ENCODE results near the gene FILIP1L.

DNA sequence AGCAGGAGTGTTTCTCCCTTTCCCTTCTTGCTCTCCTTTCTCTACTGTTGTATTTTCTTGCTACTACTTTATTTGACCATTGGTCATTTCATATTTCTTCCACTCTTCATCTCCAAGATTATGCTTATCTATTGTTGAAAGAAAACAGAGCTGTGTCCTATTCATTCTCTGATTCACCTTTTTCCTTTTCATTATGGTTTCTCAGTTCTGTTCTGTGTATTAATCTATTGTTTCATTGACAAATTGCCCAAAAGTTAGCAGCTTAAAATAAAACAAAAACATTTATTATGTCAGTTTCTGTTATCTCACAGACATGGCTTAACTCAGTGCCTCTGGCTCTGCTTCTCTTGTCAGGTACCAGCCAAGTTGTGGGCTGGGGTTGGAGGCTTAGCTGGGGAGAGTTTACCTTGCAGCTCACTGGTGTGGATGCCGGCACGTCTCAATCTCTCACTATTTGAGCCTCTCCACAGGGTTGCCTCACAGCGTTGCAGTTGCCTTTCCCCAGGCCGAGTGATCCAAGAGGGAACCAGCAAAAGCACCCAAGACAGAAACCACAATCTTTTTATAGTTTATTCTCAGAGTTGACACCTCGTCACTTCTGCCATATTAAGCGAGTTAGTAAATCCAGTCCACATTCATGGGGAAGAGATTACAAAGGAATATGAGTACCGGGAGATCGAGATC lies 36.9 kb upstream of the FILIP1L start:
- TF ChIP-seq POLR2AphosphoS5 (IDR thresholded peaks at IDR 0.05; ENCODE audit: low read depth, low read length) (no peak), FOXP2 (optimal IDR thresholded peaks at IDR 0.05; ENCODE audit: borderline replicate concordance, extremely low read depth, extremely low read length, insufficient read depth) (no peak), REST (IDR thresholded peaks at IDR 0.05; ENCODE audit: insufficient read depth in 1 of 2, low read depth in 2 of 2, low read length in 2 of 2) (no peak), SIN3A (IDR thresholded peaks at IDR 0.05; ENCODE audit: borderline replicate concordance, insufficient read depth, low read length) (no peak), TAF1 (IDR thresholded peaks at IDR 0.05; ENCODE audit: borderline replicate concordance, insufficient read depth, low read length) (no peak)
